ENCODE measurements around the gene CNTNAP2. TPM values are rescaled to one million over a fixed set of nuclear protein-coding genes. Genes with fewer than 3 reads are reported as not detected.

CNTNAP2 gene
- total RNA-seq, 1 experiment from 2014 or later: 64.5 TPM

DNA sequence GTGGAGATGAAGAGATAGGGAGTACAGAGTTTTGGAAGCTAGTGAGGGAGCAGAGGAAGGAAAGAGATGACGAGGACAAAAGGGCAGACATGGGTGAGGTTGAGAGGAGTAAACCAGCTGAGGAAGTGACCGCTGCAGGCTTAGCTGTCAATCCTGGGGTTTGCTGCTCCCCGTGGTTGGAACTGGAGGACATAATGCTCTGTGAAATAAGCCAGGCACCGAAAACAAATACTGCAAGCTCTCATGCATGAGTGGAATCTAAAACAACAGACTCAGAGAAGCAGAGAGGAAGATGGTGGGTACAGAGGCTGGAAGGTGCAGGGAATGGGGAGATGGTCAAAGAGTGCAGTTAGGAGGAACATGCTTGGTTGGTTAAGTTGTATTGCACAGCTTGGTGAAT, 1991.8 kb downstream of the CNTNAP2 start:
- H2BK5ac ChIP-seq (ENCODE audit: insufficient read length, low read length): no peak overlapping the region
- H3K4me1 ChIP-seq (ENCODE audit: insufficient read depth, low read length): peaks cover 6% of the 10 kb centered on the region; the same call in 1 of the 2 replicates
- no peaks in the 10 kb centered on the region for H3K23me2 ChIP-seq (ENCODE audit: insufficient read length, low read depth, low read length, poor library complexity, severe bottlenecking)
- no peak overlapping the region for H4K91ac ChIP-seq (ENCODE audit: insufficient read length, low read depth, low read length)
- H3K27ac Mint-ChIP-seq: peak overlapping the region in 2 of 3 experiments; percentile 16 to 70; a peak in 2 of 7 replicates
- H3K9ac ChIP-seq (ENCODE audit: extremely low read depth, insufficient read length, low read length): no peak overlapping the region
- H2AK5ac ChIP-seq (ENCODE audit: insufficient read length, low read length): no peak overlapping the region
- H3K9me3 ChIP-seq (ENCODE audit: control insufficient read depth, low read depth, low read length): no peaks in the 10 kb centered on the region
- no peak overlapping the region for H3T11ph ChIP-seq (ENCODE audit: low read length)
- H4K5ac ChIP-seq (ENCODE audit: insufficient read length, low read depth, low read length): no peak overlapping the region
- H3K36me3 Mint-ChIP-seq (ENCODE audit: insufficient read depth in 1 of 3, low read depth in 3 of 3): no peaks in the 10 kb centered on the region; a peak in 1 of 7 replicates
- no peak overlapping the region for H2BK120ac ChIP-seq (ENCODE audit: low read depth, low read length, poor library complexity, severe bottlenecking)
- no peaks in the 10 kb centered on the region for H3K27me3 Mint-ChIP-seq (ENCODE audit: low read depth)
- DNase-seq: no peak
- H3K56ac ChIP-seq (ENCODE audit: insufficient read length, low read depth, low read length): no peak overlapping the region
- no peak overlapping the region for H3K18ac ChIP-seq (ENCODE audit: insufficient read length, low read depth, low read length)
- H2BK12ac ChIP-seq (ENCODE audit: insufficient read length, low read depth, low read length): no peak overlapping the region
- H3K4me1 Mint-ChIP-seq: peaks cover 20 to 23% of the 10 kb centered on the region in 2 experiments
- H3K23ac ChIP-seq (ENCODE audit: insufficient read length, low read depth, low read length): no peak overlapping the region
- H4K8ac ChIP-seq (replicated peaks; ENCODE audit: insufficient read length, low read depth, low read length): no peak overlapping the region
- no peak overlapping the region for H2BK20ac ChIP-seq (ENCODE audit: low read depth, low read length, poor library complexity, severe bottlenecking)
- H3K4me2 ChIP-seq (ENCODE audit: insufficient read depth, insufficient read length, low read length): no peak overlapping the region
- no peak overlapping the region for H3K4ac ChIP-seq (ENCODE audit: low read depth, low read length)
- no peak overlapping the region for H2AFZ ChIP-seq (ENCODE audit: low read length)
- H3K27me3 ChIP-seq (ENCODE audit: insufficient read depth, low read length): no peaks in the 10 kb centered on the region
- WGBS (ENCODE audit: extremely low coverage, insufficient read length, low lambda C conversion rate): no CpG with 5 or more reads among the region's 4 CpGs
- H3K79me2 ChIP-seq (ENCODE audit: insufficient read depth, low read length): no peaks in the 10 kb centered on the region
- H3K4me3 Mint-ChIP-seq: peak overlapping the region in 1 of 2 experiments; percentile 16; a peak in 1 of 5 replicates
- H3K9me3 Mint-ChIP-seq: peaks cover 2 to 8% of the 10 kb centered on the region in 2 experiments; a peak in 2 of 5 replicates
- H4K20me1 ChIP-seq (ENCODE audit: control insufficient read depth, insufficient read depth, insufficient read length): no peaks in the 10 kb centered on the region
- TF ChIP-seq, protein P1, sequence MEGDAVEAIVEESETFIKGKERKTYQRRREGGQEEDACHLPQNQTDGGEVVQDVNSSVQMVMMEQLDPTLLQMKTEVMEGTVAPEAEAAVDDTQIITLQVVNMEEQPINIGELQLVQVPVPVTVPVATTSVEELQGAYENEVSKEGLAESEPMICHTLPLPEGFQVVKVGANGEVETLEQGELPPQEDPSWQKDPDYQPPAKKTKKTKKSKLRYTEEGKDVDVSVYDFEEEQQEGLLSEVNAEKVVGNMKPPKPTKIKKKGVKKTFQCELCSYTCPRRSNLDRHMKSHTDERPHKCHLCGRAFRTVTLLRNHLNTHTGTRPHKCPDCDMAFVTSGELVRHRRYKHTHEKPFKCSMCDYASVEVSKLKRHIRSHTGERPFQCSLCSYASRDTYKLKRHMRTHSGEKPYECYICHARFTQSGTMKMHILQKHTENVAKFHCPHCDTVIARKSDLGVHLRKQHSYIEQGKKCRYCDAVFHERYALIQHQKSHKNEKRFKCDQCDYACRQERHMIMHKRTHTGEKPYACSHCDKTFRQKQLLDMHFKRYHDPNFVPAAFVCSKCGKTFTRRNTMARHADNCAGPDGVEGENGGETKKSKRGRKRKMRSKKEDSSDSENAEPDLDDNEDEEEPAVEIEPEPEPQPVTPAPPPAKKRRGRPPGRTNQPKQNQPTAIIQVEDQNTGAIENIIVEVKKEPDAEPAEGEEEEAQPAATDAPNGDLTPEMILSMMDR (conservative IDR thresholded peaks at IDR 0.05): no peak
- H3K14ac ChIP-seq (ENCODE audit: insufficient read depth, low read length): no peak overlapping the region
- H3K27ac ChIP-seq (ENCODE audit: insufficient read length, low read depth, low read length): no peak overlapping the region
- no peaks in the 10 kb centered on the region for H3K79me1 ChIP-seq (ENCODE audit: insufficient read depth, low read depth, low read length, poor library complexity, severe bottlenecking)
- H2BK15ac ChIP-seq (ENCODE audit: low read depth, low read length): no peak overlapping the region
